Vagina (tissue), 2 donors: ENCODE results near the gene TBX21. TPM values are rescaled to one million over a fixed set of nuclear protein-coding genes. Genes with fewer than 3 reads are reported as not detected.

Experiments used
- DNase-seq, 2 donors: peaks; one replicate each; pipeline ENCODE4 v3.0.0-alpha.2; 2017; ENCODE audit errors: extremely low spot score in 2 of 2
- H3K27ac ChIP-seq: fragments of 200-600 bp; sonication (generic); one replicate; pipeline ENCODE4 v1.5.1; 2019
- H3K27me3 ChIP-seq: fragments of 200-600 bp; sonication (generic); one replicate; pipeline ENCODE4 v1.5.1; 2019
- H3K36me3 ChIP-seq, 2 donors: fragments of 200-600 bp; sonication (generic); one replicate each; pipeline ENCODE4 v1.5.1; 2017 to 2019
- H3K4me1 ChIP-seq: fragments of 200-600 bp; sonication (generic); one replicate; pipeline ENCODE4 v1.5.1; 2019
- H3K4me3 ChIP-seq, 2 donors: fragments of 200-600 bp; sonication (generic); 1 replicate in 1 of 2; 2 replicates in 1 of 2; pipeline ENCODE4 v1.5.1; 2016 to 2019
- H3K9me3 ChIP-seq: fragments of 200-600 bp; sonication (generic); one replicate; pipeline ENCODE4 v1.5.1; 2019
- POLR2A ChIP-seq, 2 donors: fragments of 450-650 bp; IDR thresholded peaks; one replicate each; pipeline ENCODE4 v1.6.1; 2017; ENCODE audit warnings: antibody characterized with exemption in 2 of 2, mild to moderate bottlenecking in 2 of 2, moderate library complexity in 2 of 2
- POLR2AphosphoS5 ChIP-seq, 2 donors: sonication (generic); formaldehyde crosslinking; IDR thresholded peaks; one replicate each; pipeline ENCODE4 v1.9.0; 2017; ENCODE audit warnings: antibody characterized with exemption in 2 of 2, mild to moderate bottlenecking in 2 of 2, low read depth in 1 of 2; ENCODE audit not compliant: insufficient read depth in 1 of 2
- intact Hi-C: fragments of 100-400 bp; cut with DNase I; formaldehyde crosslinking; loops from one replicate; pipeline ENCODE4 v1.15.1; 2023
- total RNA-seq: library from RNA; depleted of rRNA; stranded (reverse); fragments of >200 nt; gene quantifications from one replicate; pipeline ENCODE4 v1.2.3, GENCODE V29; 2016
- TF ChIP-seq, protein P1 (sequence below), 3 experiments: fragments of 450-650 bp in 2 of 3; fragments of 200-600 bp in 1 of 3; sonication (generic) in 1 of 3; IDR thresholded peaks; one replicate each; pipeline ENCODE4 v1.5.1; 2017 to 2019; ENCODE audit warnings: antibody characterized with exemption in 3 of 3, mild to moderate bottlenecking in 2 of 3, moderate library complexity in 2 of 3

TBX21 gene
- total RNA-seq, 1 donor from 2014 or later: 2.9 TPM

DNA sequence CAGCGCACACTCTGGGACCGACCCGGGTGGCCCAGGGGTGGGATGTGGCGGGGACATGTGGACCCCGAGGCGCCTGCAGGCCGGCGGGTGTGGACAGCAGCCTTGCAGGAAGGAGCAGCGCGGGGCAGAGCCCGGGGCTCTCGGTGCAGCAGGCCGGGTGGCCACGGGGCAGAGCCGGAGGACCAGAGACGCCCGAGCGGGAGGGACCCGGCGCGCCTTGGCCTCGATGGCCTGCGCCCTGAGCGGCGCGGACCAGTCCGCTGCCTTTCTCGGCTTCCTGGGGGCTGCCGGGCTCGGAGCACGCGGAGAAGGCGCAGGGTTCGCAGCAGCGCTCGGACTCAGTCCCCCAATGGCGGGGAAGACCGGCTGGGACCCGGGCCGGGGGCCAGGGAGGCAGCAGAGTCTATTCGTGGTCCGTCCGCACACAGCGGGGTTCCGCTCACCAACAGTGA lies 45.2 kb downstream of the TBX21 start:
- no peak for DNase-seq
- TF ChIP-seq POLR2AphosphoS5 (IDR thresholded peaks at IDR 0.05; ENCODE audit: insufficient read depth in 1 of 2, low read depth in 1 of 2): no peak
- Histone ChIP-seq H3K27me3 (no peaks in the 10 kb centered on the region), H3K4me1 (no peaks in the 10 kb centered on the region), H3K4me3 (no peak overlapping the region), H3K9me3 (no peaks in the 10 kb centered on the region), H3K36me3 (no peaks in the 10 kb centered on the region), H3K27ac (no peak overlapping the region)
- intact Hi-C loops: no loop called here

DNA sequence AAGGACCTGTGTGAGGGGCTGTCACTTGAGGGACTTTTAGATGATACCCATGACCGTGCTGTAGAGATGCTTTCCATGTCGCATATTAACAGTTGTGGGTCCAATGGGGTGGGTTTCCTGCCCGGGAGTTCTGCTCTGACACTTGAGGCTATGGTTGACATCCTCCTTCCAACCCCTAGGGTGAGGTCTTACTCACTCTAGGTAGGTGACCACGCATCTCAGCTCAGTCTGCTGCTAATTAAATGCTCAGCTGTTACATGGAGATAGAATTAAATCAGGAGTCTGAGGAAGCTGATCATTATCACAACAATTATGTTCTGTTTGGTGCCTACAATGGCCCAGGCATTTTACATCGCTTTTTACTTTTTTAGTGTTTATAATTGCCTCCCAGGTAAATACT lies 48.4 kb downstream of the TBX21 start:
- intact Hi-C loops: no loop called here

DNA sequence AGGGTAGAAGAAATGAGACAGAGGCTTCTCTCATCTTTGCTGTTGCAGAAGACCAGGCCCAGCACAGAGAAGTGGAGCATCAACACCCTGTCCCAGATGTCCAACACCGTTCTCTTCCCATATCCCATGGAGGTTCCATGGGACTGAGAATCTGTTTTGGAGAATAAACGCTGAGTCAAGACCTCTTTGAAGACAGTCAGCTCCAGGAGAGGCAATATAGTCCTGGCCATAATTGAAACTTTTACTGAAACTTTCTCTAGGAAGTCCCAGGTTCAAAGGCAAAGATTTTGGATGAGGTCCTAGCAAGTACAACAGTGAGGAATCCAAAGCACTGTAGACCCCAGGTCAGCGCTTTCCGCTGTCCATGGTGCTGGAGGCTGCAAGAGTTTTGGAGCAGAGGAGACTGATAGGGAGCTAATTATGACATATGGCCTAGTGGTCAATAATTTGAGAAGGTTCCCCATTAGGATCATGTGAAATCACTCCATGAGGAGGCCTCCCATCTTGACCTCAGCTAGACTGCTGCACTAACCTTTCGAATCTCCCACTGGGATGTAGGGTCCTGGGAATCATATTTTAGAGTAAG lies 52.6 kb downstream of the TBX21 start:
- Histone ChIP-seq H3K27me3 (no peaks in the 10 kb centered on the region), H3K4me1 (peaks cover 10% of the 10 kb centered on the region), H3K9me3 (no peaks in the 10 kb centered on the region), H3K27ac (no peak overlapping the region), H3K36me3 (no peaks in the 10 kb centered on the region), H3K4me3 (no peak overlapping the region)
- DNase-seq: no peak
- TF ChIP-seq POLR2A (IDR thresholded peaks at IDR 0.05) (no peak), POLR2AphosphoS5 (IDR thresholded peaks at IDR 0.05; ENCODE audit: insufficient read depth in 1 of 2, low read depth in 1 of 2) (no peak)
- TF ChIP-seq, protein P1, sequence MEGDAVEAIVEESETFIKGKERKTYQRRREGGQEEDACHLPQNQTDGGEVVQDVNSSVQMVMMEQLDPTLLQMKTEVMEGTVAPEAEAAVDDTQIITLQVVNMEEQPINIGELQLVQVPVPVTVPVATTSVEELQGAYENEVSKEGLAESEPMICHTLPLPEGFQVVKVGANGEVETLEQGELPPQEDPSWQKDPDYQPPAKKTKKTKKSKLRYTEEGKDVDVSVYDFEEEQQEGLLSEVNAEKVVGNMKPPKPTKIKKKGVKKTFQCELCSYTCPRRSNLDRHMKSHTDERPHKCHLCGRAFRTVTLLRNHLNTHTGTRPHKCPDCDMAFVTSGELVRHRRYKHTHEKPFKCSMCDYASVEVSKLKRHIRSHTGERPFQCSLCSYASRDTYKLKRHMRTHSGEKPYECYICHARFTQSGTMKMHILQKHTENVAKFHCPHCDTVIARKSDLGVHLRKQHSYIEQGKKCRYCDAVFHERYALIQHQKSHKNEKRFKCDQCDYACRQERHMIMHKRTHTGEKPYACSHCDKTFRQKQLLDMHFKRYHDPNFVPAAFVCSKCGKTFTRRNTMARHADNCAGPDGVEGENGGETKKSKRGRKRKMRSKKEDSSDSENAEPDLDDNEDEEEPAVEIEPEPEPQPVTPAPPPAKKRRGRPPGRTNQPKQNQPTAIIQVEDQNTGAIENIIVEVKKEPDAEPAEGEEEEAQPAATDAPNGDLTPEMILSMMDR (IDR thresholded peaks at IDR 0.05): no peak
- intact Hi-C loops: no loop called here

More for the DNA sequence above, 48.4 kb downstream of the TBX21 start:
- no peak overlapping the region for H3K4me3 ChIP-seq
- no peaks in the 10 kb centered on the region for H3K36me3 ChIP-seq
- no peak overlapping the region for H3K27ac ChIP-seq
- no peaks in the 10 kb centered on the region for H3K27me3 ChIP-seq
- no peaks in the 10 kb centered on the region for H3K4me1 ChIP-seq
- TF ChIP-seq, protein P1 (IDR thresholded peaks at IDR 0.05): no peak
- TF ChIP-seq POLR2AphosphoS5 (IDR thresholded peaks at IDR 0.05; ENCODE audit: insufficient read depth in 1 of 2, low read depth in 1 of 2): no peak
- no peak for DNase-seq
- no peaks in the 10 kb centered on the region for H3K9me3 ChIP-seq

DNA sequence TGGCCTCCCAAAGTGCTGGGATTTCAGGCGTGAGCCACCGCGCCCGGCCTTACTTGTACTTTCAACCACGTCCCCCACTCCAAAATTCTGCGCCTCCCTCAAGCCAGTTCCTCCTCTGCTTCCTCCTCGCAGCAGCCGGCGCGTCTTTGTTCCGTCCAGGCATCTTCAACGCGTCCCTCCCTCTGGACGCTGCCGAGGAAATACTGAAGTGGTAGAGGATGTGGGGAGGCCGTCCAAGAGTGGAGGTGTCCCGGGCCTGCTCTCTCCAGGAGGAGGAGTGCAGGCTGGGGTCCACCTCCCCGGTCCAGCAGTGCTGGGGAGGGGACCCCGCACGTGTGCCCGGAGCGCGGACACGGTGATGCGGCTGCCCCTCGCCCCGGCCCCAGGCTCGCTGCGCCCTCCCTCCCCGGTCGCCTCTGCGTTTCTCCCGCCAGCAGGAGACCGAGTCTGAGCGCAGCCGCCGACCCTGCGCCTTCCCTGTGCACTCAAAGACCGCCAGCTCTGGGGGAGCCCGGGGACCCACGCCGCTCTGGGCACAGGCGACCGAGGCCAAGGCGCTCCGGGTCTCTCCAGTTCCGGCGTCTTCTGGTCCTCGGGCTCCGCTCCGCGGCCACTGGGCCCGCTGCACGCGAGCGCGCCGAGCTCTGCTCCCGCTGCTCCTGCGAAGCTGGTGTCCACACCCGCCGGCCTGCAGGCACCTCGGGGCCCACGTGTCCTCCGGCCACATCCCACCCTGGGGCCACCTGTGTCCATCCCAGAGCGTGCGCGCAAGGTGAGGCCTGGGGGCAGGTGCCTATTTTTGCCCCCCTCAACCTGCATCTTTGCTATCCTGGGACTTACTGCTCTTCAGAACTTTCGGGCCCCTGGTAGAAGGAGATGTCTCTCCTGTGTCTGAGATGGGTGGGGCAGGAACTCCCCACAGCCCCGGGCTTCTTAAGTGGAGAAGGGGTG lies 56.9 kb downstream of the TBX21 start:
- Histone ChIP-seq H3K4me3 (peak overlapping the region; percentile 41 to 43), H3K9me3 (no peaks in the 10 kb centered on the region), H3K27me3 (no peaks in the 10 kb centered on the region), H3K27ac (no peak overlapping the region), H3K36me3 (no peaks in the 10 kb centered on the region), H3K4me1 (peaks cover 10% of the 10 kb centered on the region)
- TF ChIP-seq POLR2A (IDR thresholded peaks at IDR 0.05) (no peak), POLR2AphosphoS5 (IDR thresholded peaks at IDR 0.05; ENCODE audit: insufficient read depth in 1 of 2, low read depth in 1 of 2) (no peak)
- TF ChIP-seq, protein P1 (IDR thresholded peaks at IDR 0.05): no peak
- intact Hi-C loops: no loop called here
- no peak for DNase-seq

DNA sequence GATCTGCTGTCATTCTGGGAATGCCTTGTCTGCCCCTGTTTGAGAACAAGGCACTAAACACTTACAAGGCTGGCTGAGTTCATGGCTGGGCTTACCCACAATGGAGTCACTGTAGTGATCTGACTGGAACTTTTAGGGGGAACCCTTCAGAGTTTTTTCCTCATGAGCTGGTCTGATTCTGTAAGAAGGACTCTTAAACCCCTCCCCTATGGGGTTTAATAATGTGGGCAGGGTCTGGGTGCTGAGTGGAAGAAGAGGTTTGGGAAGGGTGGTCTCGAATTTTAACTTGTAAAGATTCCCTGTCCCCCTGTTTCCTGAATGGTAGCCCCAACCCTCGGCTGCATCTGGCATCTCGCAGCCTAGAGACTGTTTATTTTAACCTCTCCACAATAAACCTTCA lies 58.0 kb downstream of the TBX21 start:
- intact Hi-C loops: no loop called here
- no peaks in the 10 kb centered on the region for H3K9me3 ChIP-seq
- H3K27me3 ChIP-seq: no peaks in the 10 kb centered on the region
- H3K27ac ChIP-seq: no peak overlapping the region
- no peak overlapping the region for H3K4me3 ChIP-seq
- no peak for DNase-seq
- TF ChIP-seq POLR2AphosphoS5 (IDR thresholded peaks at IDR 0.05; ENCODE audit: insufficient read depth in 1 of 2, low read depth in 1 of 2) (no peak), POLR2A (IDR thresholded peaks at IDR 0.05) (no peak)
- TF ChIP-seq, protein P1 (IDR thresholded peaks at IDR 0.05): no peak
- no peaks in the 10 kb centered on the region for H3K36me3 ChIP-seq
- peaks cover 10% of the 10 kb centered on the region for H3K4me1 ChIP-seq
